Pancreas (tissue), 10 donors: Measurements from ENCODE around the gene PIWIL1. TPM values are rescaled to one million over a fixed set of nuclear protein-coding genes. Genes with fewer than 3 reads are reported as not detected.

ENCODE experiments used
- ATAC-seq, 4 donors: fragments of 200-7000 bp; cut with Tn5 transposase; one replicate each; pipeline versions ENCODE4 v1.8.0 to v1.9.1; 2020; ENCODE audit warnings: mild to moderate bottlenecking in 4 of 4, moderate library complexity in 4 of 4
- DNase-seq, 6 donors: peaks; one replicate each; pipeline ENCODE4 v3.0.0-alpha.2; 2020
- FAIRE-seq: peaks from 2 replicates; lab custom pipeline; 2012; peaks lifted over from hg19 to GRCh38; lab: Jason Lieb, UNC
- H3K27ac ChIP-seq, 4 donors: fragments of 200-600 bp; sonication (generic); 1 replicate in 3 of 4; 2 replicates in 1 of 4; pipeline versions ENCODE4 v1.5.0 to v1.8.0; 2020
- H3K27me3 ChIP-seq, 4 donors: fragments of 200-600 bp; one replicate each; pipeline ENCODE4 v1.8.0; 2021
- H3K36me3 ChIP-seq, 3 donors: fragments of 200-600 bp; sonication (generic) in 1 of 3; one replicate each; pipeline versions ENCODE4 v1.5.0 to v1.8.0; 2020 to 2021
- H3K4me1 ChIP-seq, 3 donors: fragments of 200-600 bp; one replicate each; pipeline ENCODE4 v1.8.0; 2021
- H3K4me3 ChIP-seq, 4 donors: fragments of 200-600 bp; sonication (generic) in 2 of 4; one replicate each; pipeline versions ENCODE4 v1.5.0 to v1.8.0; 2020 to 2021
- H3K9me3 ChIP-seq, 4 donors: fragments of 200-600 bp; one replicate each; pipeline ENCODE4 v1.8.0; 2021
- CTCF ChIP-seq, 4 donors: fragments of 200-600 bp; sonication (generic) in 3 of 4; IDR thresholded peaks; one replicate each; pipeline versions ENCODE4 v1.5.0 to v1.8.0; 2021; ENCODE audit warnings: antibody characterized with exemption in 4 of 4
- WGBS, 2 donors: extraction: QIAGEN DNeasy Blood & Tissue Kit; methylation state at CpG; one replicate each; pipeline ENCODE4 v1.1.7; 2013; 5-methylcytosine and 5-hydroxymethylcytosine counted together
- intact Hi-C, 3 donors: fragments of 100-400 bp; cut with DNase I; formaldehyde crosslinking; loops; one replicate each; pipeline versions ENCODE4 v1.11.1 to v1.14.2; 2022
- polyA plus RNA-seq, 2 donors: library from polyadenylated mRNA; stranded (reverse); fragments of 200-250 nt; gene quantifications; one replicate each; pipeline ENCODE4 v1.2.3, GENCODE V29; 2013
- total RNA-seq, 6 donors: library from RNA; stranded (reverse); fragmentation: NEBNext Ultra II Directional in 4 of 6; extraction: Animal tissue kit (Norgen Biotek cat#: 25700) in 4 of 6; gene quantifications; one replicate each; pipeline versions ENCODE4 v1.2.1 to v1.2.4, GENCODE V29; 2021 to 2023
- donor health status: healthy with polysubstance abuse.
- donor health status: DM: no; HTN: no; CAD: no; lungs with moderate emphysema.
- donor health status: DM: no; HTN: no; CAD: no.
- donor health status: control.
- donor health status: control.
- donor health status: Bipolar disorder and iron deficiency.
- donor health status: DM: yes; HTN: yes; CAD: no.
- donor health status: DM: no; HTN: no; CAD: no.
- donor health status: DM: no; HTN: no; CAD: no.
- donor health status: DM: yes; HTN: yes; CAD: no.

Gene PIWIL1
- total and polyA plus RNA-seq, 8 donors: not detected

- 60 to 71% methylated on average over 6 of the region's 6 CpGs for WGBS, 2 donors
- DNase-seq (no peak), FAIRE-seq (no peak), ATAC-seq (no peak)
- H3K9me3 ChIP-seq: no peaks in the 10 kb centered on the region
- no peaks in the 10 kb centered on the region for H3K4me1 ChIP-seq
- no peak for TF ChIP-seq CTCF (IDR thresholded peaks at IDR 0.05)
- intact Hi-C loops: no loop called here
- no peaks in the 10 kb centered on the region for H3K36me3 ChIP-seq
- H3K4me3 ChIP-seq: no peak overlapping the region
- no peak overlapping the region for H3K27ac ChIP-seq
- peaks cover 0 to 18% (median 0%) of the 10 kb centered on the region in 4 donors for H3K27me3 ChIP-seq
These were observed 64.0 kb downstream of the PIWIL1 start for GRCh38 chr12:130401703-130402102.

GRCh38 chr12:130405332-130405731 is 67.6 kb downstream of the PIWIL1 start:
- H3K36me3 ChIP-seq: no peaks in the 10 kb centered on the region
- FAIRE-seq (no peak), ATAC-seq (no peak), DNase-seq (no peak)
- no peaks in the 10 kb centered on the region for H3K4me1 ChIP-seq
- intact Hi-C loops: no loop called here
- no peak overlapping the region for H3K27ac ChIP-seq
- no peaks in the 10 kb centered on the region for H3K9me3 ChIP-seq
- H3K4me3 ChIP-seq: no peak overlapping the region
- peaks cover 0 to 18% (median 0%) of the 10 kb centered on the region in 4 donors for H3K27me3 ChIP-seq
- 31 to 44% methylated on average over 7 of the region's 7 CpGs for WGBS, 2 donors
- no peak for TF ChIP-seq CTCF (IDR thresholded peaks at IDR 0.05)

- Histone ChIP-seq H3K4me3 (no peak overlapping the region), H3K27me3 (no peaks in the 10 kb centered on the region), H3K4me1 (no peaks in the 10 kb centered on the region), H3K36me3 (no peaks in the 10 kb centered on the region), H3K9me3 (no peaks in the 10 kb centered on the region), H3K27ac (no peak overlapping the region)
- WGBS, 2 donors: 74 to 77% methylated on average over 8 of the region's 8 CpGs
- DNase-seq (no peak), ATAC-seq (no peak), FAIRE-seq (no peak)
- TF ChIP-seq CTCF (IDR thresholded peaks at IDR 0.05): no peak
- intact Hi-C loops: no loop called here
These were observed 74.7 kb downstream of the PIWIL1 start for GRCh38 chr12:130412384-130412783.

GRCh38 chr12:130413909-130414308 is 76.2 kb downstream of the PIWIL1 start:
- Histone ChIP-seq H3K27ac (no peak overlapping the region), H3K9me3 (no peaks in the 10 kb centered on the region), H3K4me3 (no peak overlapping the region), H3K36me3 (no peaks in the 10 kb centered on the region), H3K27me3 (no peaks in the 10 kb centered on the region), H3K4me1 (no peaks in the 10 kb centered on the region)
- ATAC-seq (no peak), DNase-seq (no peak), FAIRE-seq (no peak)
- WGBS, 2 donors: 77 to 81% methylated on average over 18 of the region's 18 CpGs
- intact Hi-C loops: no loop called here
- TF ChIP-seq CTCF (IDR thresholded peaks at IDR 0.05): no peak

GRCh38 chr12:130414381-130414780 is 76.7 kb downstream of the PIWIL1 start:
- ATAC-seq (no peak), FAIRE-seq (no peak), DNase-seq (no peak)
- WGBS, 2 donors: 62 to 70% methylated on average over 7 of the region's 7 CpGs
- no peaks in the 10 kb centered on the region for H3K9me3 ChIP-seq
- no peaks in the 10 kb centered on the region for H3K36me3 ChIP-seq
- intact Hi-C loops: no loop called here
- H3K4me1 ChIP-seq: no peaks in the 10 kb centered on the region
- H3K4me3 ChIP-seq: no peak overlapping the region
- H3K27me3 ChIP-seq: no peaks in the 10 kb centered on the region
- no peak overlapping the region for H3K27ac ChIP-seq
- TF ChIP-seq CTCF (IDR thresholded peaks at IDR 0.05): no peak
